WI38 (cell line): ENCODE data around the gene PSKH1.

Experiments
- H3K4me3 ChIP-seq: 2 replicates; pipeline ENCODE4 v1.5.1; 2011; ENCODE audit warnings: low read depth, mild to moderate bottlenecking, control low read depth, low read length
- CTCF ChIP-seq: IDR thresholded peaks from 2 replicates; pipeline ENCODE4 v1.5.1; 2012; ENCODE audit warnings: low read depth, mild to moderate bottlenecking, control low read depth, low read length

Gene PSKH1

DNA sequence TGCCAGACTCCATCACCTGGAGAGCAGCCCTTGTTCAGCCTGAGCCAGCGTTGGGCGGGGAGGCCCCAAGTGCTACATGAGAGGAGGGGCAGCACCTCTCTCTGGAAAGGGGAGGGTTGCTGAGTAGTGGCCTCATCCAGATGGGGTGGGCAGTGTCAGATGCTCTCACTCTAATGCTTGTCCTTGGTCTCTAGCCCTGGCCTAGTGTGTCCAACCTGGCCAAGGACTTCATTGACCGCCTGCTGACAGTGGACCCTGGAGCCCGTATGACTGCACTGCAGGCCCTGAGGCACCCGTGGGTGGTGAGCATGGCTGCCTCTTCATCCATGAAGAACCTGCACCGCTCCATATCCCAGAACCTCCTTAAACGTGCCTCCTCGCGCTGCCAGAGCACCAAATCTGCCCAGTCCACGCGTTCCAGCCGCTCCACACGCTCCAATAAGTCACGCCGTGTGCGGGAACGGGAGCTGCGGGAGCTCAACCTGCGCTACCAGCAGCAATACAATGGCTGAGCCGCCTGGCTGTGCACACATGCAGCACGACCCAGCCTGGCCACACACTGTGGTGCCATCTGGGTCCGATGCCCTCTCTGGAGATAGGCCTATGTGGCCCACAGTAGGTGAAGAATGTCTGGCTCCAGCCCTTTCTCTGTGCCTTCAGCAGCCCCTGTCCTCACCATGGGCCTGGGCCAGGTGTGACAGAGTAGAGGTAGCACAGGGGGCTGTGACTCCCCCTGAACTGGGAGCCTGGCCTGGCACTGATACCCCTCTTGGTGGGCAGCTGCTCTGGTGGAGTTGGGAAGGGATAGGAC lies 34.3 kb downstream of the PSKH1 start:
- no peak overlapping the region for H3K4me3 ChIP-seq
- TF ChIP-seq CTCF = no peak

DNA sequence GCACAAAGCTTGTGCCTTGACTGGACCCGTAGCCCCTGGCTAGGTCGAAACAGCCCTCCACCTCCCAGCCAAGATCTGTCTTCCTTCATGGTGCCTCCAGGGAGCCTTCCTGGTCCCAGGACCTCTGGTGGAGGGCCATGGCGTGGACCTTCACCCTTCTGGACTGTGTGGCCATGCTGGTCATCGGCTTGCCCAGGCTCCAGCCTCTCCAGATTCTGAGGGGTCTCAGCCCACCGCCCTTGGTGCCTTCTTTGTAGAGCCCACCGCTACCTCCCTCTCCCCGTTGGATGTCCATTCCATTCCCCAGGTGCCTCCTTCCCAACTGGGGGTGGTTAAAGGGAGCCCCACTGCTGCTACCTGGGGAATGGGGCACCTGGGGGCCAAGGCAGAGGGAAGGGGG lies 35.1 kb downstream of the PSKH1 start:
- no peak for TF ChIP-seq CTCF
- H3K4me3 ChIP-seq = no peak overlapping the region

DNA sequence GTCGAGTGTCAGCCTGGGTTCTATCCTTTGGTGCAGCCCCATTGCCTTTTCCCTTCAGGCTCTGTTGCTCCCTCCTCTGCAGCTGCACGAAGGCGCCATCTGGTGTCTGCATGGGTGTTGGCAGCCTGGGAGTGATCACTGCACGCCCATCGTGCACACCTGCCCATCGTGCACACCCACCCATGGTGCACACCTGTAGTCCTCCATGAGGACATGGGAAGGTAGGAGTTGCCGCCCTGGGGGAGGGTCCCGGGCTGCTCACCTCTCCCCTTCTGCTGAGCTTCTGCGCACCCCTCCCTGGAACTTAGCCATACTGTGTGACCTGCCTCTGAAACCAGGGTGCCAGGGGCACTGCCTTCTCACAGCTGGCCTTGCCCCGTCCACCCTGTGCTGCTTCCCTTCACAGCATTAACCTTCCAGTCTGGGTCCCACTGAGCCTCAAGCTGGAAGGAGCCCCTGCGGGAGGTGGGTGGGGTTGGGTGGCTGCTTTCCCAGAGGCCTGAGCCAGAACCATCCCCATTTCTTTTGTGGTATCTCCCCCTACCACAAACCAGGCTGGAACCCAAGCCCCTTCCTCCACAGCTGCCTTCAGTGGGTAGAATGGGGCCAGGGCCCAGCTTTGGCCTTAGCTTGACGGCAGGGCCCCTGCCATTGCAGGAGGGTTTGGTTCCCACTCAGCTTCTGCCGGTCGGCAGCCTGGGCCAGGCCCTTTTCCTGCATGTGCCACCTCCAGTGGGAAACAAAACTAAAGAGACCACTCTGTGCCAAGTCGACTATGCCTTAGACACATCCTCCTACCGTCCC lies 35.7 kb downstream of the PSKH1 start:
- peak; percentile 84 for TF ChIP-seq CTCF
- H3K4me3 ChIP-seq = no peak overlapping the region

DNA sequence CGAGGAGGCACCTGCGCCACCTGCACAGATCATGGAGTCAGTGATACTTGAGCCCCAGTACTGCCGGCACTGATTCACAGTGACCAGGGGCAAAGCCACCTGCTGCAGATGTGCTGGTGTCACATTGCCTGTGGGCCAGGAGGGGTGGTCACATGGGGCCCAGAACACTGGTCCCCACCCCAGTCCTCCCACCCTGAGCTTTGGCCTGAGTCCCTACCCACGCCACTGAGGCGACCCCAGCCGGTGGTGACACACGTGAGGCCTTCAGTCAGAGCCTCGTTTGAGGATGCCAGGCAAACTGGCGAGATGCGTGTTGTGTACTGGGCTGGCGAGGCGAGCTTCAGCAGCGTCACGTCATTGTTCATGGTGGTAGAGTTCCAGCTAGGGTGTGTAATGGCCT lies 37.1 kb downstream of the PSKH1 start:
- no peak for TF ChIP-seq CTCF
- no peak overlapping the region for H3K4me3 ChIP-seq

DNA sequence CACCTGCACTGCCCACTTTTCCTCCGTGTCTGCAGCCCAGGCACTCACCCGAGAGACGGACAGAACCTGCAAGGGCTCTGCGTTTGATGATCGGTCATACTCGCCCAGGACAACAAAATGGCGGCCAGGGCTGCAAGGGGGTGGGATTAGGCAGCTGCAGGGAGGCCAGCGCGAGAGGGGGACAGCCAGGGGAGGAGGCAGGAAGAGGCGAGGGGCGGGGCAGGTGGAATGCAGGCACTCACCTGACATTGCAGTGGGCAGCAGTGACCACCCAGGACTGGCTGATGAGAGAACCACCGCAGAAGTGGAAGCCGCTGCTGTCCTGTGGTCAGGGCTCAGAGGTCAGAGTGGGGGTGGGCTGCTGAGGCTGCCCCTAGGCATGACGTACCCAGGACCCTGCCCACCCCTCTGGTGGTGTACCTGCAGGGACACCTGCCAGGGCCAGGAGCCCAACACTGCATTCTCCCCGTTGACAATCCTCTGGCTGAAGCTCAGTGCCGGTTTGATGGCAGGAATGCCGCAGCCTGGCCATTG lies 37.7 kb downstream of the PSKH1 start:
- no peak for TF ChIP-seq CTCF
- no peak overlapping the region for H3K4me3 ChIP-seq

- H3K4me3 ChIP-seq = no peak within 1 kb of the TSS
- no peak for TF ChIP-seq CTCF
These were observed 38.8 kb downstream of the PSKH1 start, which contains the start of gene CTRL for GRCh38 chr16:67931712-67932461. CTRL (minus strand) TSS chr16:67931862; CDS start chr16:67931852, 10 bp downstream.
